Measurements from ENCODE around the gene CBR3. TPM values are rescaled to one million over a fixed set of nuclear protein-coding genes. Genes with fewer than 3 reads are reported as not detected.

The CBR3 gene
- total and polyA plus RNA-seq, 2 of the 13 experiments (the other 11 are each of a cell fraction or from before 2014, with no cell fraction given) = not detected

GRCh38 chr21:36141513-36141925 is 6.6 kb downstream of the CBR3 start (continued):
- TF ChIP-seq ELF3 (CRISPR knock-in tag; IDR thresholded peaks at IDR 0.05) (0 out of 2 replicates have a peak, but pooled peaks have one; percentile 38), JUN (CRISPR knock-in tag; IDR thresholded peaks at IDR 0.05) (0 out of 2 replicates have a peak, but pooled peaks have one; percentile 20), KAT8 (CRISPR knock-in tag; IDR thresholded peaks at IDR 0.05) (peak; percentile 46; the same call in 1 of the 2 replicates), ERF (CRISPR knock-in tag; IDR thresholded peaks at IDR 0.05) (0 out of 2 replicates have a peak, but pooled peaks have one; percentile 30), MXD4 (CRISPR knock-in tag; IDR thresholded peaks at IDR 0.05) (0 out of 2 replicates have a peak, but pooled peaks have one; percentile 62), THAP11 (CRISPR knock-in tag; IDR thresholded peaks at IDR 0.05) (peak; percentile 41; the same call in 1 of the 2 replicates), HDAC2 (CRISPR knock-in tag; IDR thresholded peaks at IDR 0.05) (0 out of 2 replicates have a peak, but pooled peaks have one; percentile 39), MXI1 (IDR thresholded peaks at IDR 0.05; ENCODE audit: borderline replicate concordance, low read depth, low read length) (peak; percentile 40; the same call in 1 of the 3 replicates), RXRB (CRISPR knock-in tag; IDR thresholded peaks at IDR 0.05; ENCODE audit: borderline replicate concordance) (0 out of 2 replicates have a peak, but pooled peaks have one; percentile 47), FOXP1 (IDR thresholded peaks at IDR 0.05) (no peak), FOXP1 (CRISPR knock-in tag; IDR thresholded peaks at IDR 0.05) (peak; percentile 34; the same call in 1 of the 2 replicates), GATAD1 (CRISPR knock-in tag; IDR thresholded peaks at IDR 0.05) (0 out of 2 replicates have a peak, but pooled peaks have one; percentile 26), CREB1 (IDR thresholded peaks at IDR 0.05) (peak; percentile 38), CREB1 (CRISPR knock-in tag; IDR thresholded peaks at IDR 0.05) (peak; percentile 40; the same call in 1 of the 2 replicates), HOXA3 (CRISPR knock-in tag; IDR thresholded peaks at IDR 0.05) (peak; percentile 20; the same call in 1 of the 2 replicates), ZNF776 (CRISPR knock-in tag; IDR thresholded peaks at IDR 0.05) (no peak), GATAD2A (CRISPR knock-in tag; IDR thresholded peaks at IDR 0.05) (peak; percentile 52; the same call in 1 of the 2 replicates), IRF2 (CRISPR knock-in tag; IDR thresholded peaks at IDR 0.05) (peak; percentile 47; the same call in 1 of the 2 replicates), SALL1 (CRISPR knock-in tag; IDR thresholded peaks at IDR 0.05) (peak; percentile 67), ZNF687 (CRISPR knock-in tag; IDR thresholded peaks at IDR 0.05) (peak; percentile 40), PRMT3 (CRISPR knock-in tag; IDR thresholded peaks at IDR 0.05; ENCODE audit: borderline replicate concordance, low read depth) (no peak)
- TF ChIP-seq, protein P1, sequence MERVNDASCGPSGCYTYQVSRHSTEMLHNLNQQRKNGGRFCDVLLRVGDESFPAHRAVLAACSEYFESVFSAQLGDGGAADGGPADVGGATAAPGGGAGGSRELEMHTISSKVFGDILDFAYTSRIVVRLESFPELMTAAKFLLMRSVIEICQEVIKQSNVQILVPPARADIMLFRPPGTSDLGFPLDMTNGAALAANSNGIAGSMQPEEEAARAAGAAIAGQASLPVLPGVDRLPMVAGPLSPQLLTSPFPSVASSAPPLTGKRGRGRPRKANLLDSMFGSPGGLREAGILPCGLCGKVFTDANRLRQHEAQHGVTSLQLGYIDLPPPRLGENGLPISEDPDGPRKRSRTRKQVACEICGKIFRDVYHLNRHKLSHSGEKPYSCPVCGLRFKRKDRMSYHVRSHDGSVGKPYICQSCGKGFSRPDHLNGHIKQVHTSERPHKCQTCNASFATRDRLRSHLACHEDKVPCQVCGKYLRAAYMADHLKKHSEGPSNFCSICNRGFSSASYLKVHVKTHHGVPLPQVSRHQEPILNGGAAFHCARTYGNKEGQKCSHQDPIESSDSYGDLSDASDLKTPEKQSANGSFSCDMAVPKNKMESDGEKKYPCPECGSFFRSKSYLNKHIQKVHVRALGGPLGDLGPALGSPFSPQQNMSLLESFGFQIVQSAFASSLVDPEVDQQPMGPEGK (CRISPR knock-in tag; IDR thresholded peaks at IDR 0.05) = peak; percentile 74
- TF ChIP-seq, protein P2, sequence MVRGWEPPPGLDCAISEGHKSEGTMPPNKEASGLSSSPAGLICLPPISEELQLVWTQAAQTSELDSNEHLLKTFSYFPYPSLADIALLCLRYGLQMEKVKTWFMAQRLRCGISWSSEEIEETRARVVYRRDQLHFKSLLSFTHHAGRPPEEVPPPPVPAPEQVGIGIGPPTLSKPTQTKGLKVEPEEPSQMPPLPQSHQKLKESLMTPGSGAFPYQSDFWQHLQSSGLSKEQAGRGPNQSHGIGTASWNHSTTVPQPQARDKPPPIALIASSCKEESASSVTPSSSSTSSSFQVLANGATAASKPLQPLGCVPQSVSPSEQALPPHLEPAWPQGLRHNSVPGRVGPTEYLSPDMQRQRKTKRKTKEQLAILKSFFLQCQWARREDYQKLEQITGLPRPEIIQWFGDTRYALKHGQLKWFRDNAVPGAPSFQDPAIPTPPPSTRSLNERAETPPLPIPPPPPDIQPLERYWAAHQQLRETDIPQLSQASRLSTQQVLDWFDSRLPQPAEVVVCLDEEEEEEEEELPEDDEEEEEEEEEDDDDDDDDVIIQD (CRISPR knock-in tag; IDR thresholded peaks at IDR 0.05; ENCODE audit: low read depth) = peak; percentile 19; the same call in 1 of the 2 replicates
- TF ChIP-seq, protein P3, sequence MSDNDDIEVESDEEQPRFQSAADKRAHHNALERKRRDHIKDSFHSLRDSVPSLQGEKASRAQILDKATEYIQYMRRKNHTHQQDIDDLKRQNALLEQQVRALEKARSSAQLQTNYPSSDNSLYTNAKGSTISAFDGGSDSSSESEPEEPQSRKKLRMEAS (IDR thresholded peaks at IDR 0.05) = no peak
- TF ChIP-seq, protein P4, sequence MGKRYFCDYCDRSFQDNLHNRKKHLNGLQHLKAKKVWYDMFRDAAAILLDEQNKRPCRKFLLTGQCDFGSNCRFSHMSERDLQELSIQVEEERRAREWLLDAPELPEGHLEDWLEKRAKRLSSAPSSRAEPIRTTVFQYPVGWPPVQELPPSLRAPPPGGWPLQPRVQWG (CRISPR knock-in tag; IDR thresholded peaks at IDR 0.05; ENCODE audit: borderline replicate concordance, low read depth) = no peak
